HG03439 (cell line): ENCODE data around the gene RPS6KC1.
"Not testable (repeated sequence)": the region's sequence is repeated elsewhere in the genome, so short reads cannot be mapped to it uniquely, and the experiment has no call there.

Experiments used
- ATAC-seq: cut with Tn5 transposase; IDR thresholded peaks from one replicate; pipeline ENCODE4 v1.9.1; 2021; ENCODE audit warnings: mild to moderate bottlenecking, moderate library complexity; ENCODE audit not compliant: unreplicated experiment

RPS6KC1 gene

GRCh38 chr1:213104604-213105003 is 53.6 kb downstream of the RPS6KC1 start:
- ATAC-seq, result no peak

- ATAC-seq, result no peak
Measured at GRCh38 chr1:213106298-213106697, 55.3 kb downstream of the RPS6KC1 start.

GRCh38 chr1:213107613-213108012 is 56.6 kb downstream of the RPS6KC1 start:
- ATAC-seq, result no peak

DNA sequence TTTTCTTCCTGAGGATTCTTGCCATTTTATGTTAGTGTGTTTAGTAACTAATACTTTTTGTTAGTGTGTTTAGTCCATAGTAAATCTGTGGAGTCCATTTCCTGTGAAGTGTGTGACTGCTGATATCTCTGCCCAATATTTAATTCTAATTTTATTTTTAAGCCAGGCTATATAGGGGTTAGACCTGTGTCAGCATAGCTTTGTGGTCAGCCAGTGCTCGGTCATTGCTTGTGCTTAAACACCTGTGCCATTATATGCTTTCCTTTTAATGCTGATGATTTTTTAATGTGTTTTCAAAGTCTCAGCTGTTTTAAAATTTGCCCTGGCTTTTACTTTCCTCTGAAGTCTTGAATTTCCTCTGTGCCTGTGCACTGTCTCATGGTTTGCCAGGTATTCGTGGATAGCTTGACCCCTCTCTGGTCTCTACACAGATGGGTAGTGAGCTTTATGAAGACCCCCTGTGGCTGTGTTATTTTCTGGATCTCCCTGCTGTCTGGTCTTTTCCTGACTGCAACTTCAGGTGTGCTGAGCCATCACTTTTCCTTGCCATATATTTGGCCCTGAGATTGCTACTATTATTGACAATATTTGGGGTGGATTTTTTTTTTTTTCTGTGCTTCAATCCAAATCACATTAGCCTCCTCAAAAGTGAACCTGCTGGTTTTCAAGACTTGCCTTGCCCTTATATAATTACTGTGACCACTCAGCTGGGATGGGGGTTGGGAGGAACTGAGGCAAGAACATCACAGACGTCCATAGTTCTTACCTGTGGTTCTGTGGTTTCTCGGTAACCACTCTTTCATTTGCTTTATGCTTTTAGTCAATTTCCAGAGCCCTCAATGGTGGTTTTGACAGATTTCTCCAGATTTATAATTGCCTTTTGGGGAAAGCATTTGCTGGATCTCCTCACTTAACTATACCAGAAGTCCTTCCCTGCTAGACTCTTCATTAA is 59.6 kb downstream of the RPS6KC1 start:
- no peak for ATAC-seq

GRCh38 chr1:213111502-213111901 is 60.5 kb downstream of the RPS6KC1 start:
- ATAC-seq, result no peak

DNA sequence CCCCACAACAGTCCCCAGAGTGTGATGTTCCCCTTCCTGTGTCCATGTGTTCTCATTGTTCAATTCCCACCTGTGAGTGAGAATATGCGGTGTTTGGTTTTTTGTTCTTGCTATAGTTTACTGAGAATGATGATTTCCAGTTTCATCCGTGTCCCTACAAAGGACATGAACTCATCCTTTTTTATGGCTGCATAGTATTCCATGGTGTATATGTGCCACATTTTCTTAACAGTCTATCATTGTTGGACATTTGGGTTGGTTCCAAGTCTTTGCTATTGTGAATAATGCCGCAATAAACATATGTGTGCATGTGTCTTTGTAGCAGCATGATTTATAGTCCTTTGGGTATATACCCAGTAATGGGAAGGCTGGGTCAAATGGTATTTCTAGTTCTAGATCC is 61.7 kb downstream of the RPS6KC1 start:
- ATAC-seq, result not testable (repeated sequence)

DNA sequence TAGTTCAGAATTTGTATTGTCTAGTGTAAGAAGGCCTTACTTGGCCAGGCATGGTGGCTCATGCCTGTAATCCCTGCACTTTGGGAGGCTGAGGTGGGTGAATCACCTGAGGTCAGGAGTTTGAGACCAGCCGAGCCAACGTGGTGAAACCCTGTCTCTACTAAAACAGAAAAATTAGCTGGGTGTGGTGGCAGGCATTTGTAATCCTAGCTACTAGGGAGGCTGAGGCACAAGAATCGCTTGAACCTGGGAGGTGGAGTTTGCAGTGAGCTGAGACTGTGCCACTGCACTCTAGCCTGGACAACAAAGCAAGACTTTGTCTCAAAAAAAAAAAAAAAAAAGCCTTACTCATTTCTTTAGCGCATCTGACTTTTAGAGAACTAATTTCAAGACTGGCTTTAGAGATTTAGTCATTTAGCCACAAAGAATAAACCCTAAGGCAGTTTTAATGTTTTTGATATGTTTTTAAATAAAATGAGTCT is 66.7 kb downstream of the RPS6KC1 start:
- not testable (repeated sequence) for ATAC-seq

- ATAC-seq, result no peak
Measured at GRCh38 chr1:213119794-213120193, 68.8 kb downstream of the RPS6KC1 start.

DNA sequence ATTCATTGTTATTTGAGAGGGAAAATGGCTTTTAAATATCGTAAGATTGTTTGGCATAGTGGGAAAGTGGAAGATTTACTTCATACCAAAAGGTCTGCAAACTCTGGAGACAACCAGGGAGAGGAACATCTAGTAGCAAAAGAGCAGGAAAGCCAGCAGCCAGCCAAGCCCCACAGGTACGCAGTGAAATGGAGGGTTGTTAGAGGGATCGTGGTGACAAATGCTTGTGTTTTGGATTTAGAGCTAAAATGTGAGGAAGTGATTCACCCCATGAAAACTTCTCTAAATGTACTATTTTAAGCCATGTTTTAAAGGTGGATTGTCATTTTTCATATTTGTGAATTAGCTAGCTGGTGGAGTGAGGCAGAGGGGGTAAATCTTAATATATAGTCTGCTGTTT is 69.3 kb downstream of the RPS6KC1 start:
- ATAC-seq, result no peak

DNA sequence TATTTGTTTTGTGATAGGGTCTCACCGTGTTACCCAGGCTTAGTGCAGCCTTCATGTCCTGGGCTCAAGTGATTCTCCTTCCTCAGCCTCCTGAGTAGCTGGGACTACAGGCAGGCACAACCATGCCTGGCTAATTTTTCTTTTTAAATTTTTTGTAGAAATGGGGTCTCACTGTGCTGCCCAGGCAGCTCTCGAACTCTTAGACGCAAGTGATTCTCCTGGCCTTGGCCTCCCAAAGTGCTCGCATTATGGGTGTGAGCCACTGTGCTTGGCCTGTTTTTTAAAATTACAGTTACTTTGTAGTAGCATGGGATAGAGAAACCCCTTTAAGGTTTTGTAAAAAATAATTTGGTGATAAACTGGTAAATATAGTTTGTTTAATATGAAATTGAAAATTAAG is 69.9 kb downstream of the RPS6KC1 start:
- no peak for ATAC-seq

GRCh38 chr1:213122514-213122929 is 71.5 kb downstream of the RPS6KC1 start:
- ATAC-seq, result no peak

- no peak for ATAC-seq
Measured at GRCh38 chr1:213123087-213123486, 72.0 kb downstream of the RPS6KC1 start.

GRCh38 chr1:213123536-213123935 is 72.5 kb downstream of the RPS6KC1 start:
- ATAC-seq, result no peak

DNA sequence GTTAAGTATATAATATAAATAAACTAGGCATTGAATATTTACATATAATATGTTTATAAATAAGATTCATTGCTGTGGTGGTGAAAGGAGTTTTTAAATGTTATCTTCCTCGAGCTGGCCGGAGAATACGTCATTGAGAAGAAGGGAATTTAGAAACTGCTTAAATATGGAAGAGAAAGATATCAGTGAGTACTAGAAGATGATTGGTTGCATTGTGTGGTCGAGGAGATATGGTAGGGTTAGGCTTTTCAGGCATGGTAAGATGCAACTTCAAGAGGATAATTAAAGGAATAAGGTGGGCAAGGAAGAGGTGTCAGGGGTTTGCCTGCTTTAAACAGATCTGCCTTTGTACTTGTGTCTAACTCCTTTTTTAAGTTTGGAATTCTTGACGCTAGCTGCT is 73.5 kb downstream of the RPS6KC1 start:
- ATAC-seq, result no peak

GRCh38 chr1:213125643-213126042 is 74.6 kb downstream of the RPS6KC1 start:
- no peak for ATAC-seq

DNA sequence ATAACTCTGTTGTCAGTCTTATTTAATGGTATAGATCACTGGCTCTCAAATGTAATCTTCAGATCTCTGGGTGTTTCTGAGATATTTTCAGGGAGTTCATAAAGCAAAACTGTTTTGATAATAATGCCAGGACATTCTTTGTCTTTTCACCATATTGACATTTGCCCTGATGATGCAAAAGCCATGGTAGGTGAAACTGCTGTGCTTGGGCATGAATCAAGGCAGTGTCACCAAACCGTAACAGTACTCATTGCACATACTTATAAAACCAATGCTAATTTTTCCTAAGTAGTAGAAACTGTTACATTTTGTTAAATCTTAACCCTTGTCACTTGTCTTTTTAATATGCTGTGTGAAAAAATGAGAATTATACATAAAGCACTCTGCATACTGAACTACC is 76.0 kb downstream of the RPS6KC1 start:
- ATAC-seq, result no peak

GRCh38 chr1:213131851-213132655 is 81.0 kb downstream of the RPS6KC1 start:
- ATAC-seq, result no peak

- ATAC-seq, result no peak
Measured at GRCh38 chr1:213135572-213135971, 84.5 kb downstream of the RPS6KC1 start.

- no peak for ATAC-seq
Measured at GRCh38 chr1:213136190-213136917, 85.3 kb downstream of the RPS6KC1 start.

GRCh38 chr1:213138391-213138790 is 87.3 kb downstream of the RPS6KC1 start:
- no peak for ATAC-seq

DNA sequence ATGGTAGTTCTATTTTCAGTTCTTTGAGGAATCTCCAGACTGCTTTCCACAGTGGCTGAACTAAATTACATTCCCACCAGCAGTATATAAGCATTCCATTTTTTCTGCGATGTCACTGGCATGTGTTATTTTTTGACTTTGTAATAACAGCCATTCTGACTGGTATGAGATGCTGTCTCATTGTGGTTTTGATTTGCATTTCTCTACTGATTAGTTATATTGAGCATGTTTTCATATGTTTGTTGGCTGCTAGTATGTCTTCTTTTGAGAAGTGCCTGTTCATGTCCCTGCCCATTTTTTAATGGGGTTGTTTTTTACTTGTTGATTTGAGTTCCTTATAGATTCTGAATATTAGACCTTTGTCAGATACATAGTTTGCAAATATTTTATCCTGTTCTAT is 87.9 kb downstream of the RPS6KC1 start:
- ATAC-seq, result no peak
